Panc1 (cell line): ENCODE data around the gene CORO2B. TPM values are rescaled to one million over a fixed set of nuclear protein-coding genes. Genes with fewer than 3 reads are reported as not detected.

Source experiments
- ATAC-seq: fragments of 200-7000 bp; cut with Tn5 transposase; 2 replicates; pipeline ENCODE4 v1.9.1; 2020; ENCODE audit warnings: mild to moderate bottlenecking, moderate library complexity
- BruUV-seq: library from RNA; stranded (reverse); fragments of 400-500 nt; replicated peaks from 2 replicates; lab custom pipeline; 2021; lab: Mats Ljungman, UMichigan
- CTCF ChIA-PET: fragments of 300-600 bp; sonication (Branson Sonifier 250); formaldehyde crosslinking; loops from one replicate; lab custom pipeline; 2022; ENCODE audit warnings: antibody characterized with exemption; lab: Charles Lee
- POLR2A ChIA-PET: fragments of 300-600 bp; sonication (Branson Sonifier 250); formaldehyde crosslinking; loops from one replicate; lab custom pipeline; 2022; ENCODE audit warnings: antibody characterized with exemption; lab: Charles Lee
- DNase-seq: peaks from one replicate; pipeline ENCODE4 v3.0.0-alpha.2; 2010; ENCODE audit warnings: low read depth, low spot score
- H3K27ac ChIP-seq: 2 replicates; pipeline ENCODE4 v1.5.1; 2011; ENCODE audit warnings: mild to moderate bottlenecking, low read length, inconsistent platforms
- H3K27me3 ChIP-seq: fragments of 200-500 bp; sonication (Bioruptor generic); 2 replicates; pipeline ENCODE4 v1.6.0; 2014; ENCODE audit warnings: low read length, inconsistent platforms; ENCODE audit not compliant: control insufficient read depth, insufficient read depth
- H3K36me3 ChIP-seq: fragments of 200-500 bp; sonication (Bioruptor generic); 2 replicates; pipeline ENCODE4 v1.5.1; 2014; ENCODE audit warnings: inconsistent platforms, mild to moderate bottlenecking, low read length, moderate library complexity; ENCODE audit not compliant: control insufficient read depth, insufficient read depth
- H3K4me1 ChIP-seq: 2 replicates; pipeline ENCODE4 v1.5.1; 2011; ENCODE audit warnings: inconsistent platforms, mild to moderate bottlenecking, low read length, moderate library complexity; ENCODE audit not compliant: control insufficient read depth, insufficient read depth
- H3K4me3 ChIP-seq, 2 experiments: 2 replicates each; pipeline ENCODE4 v1.5.1; 2011 to 2012; ENCODE audit warnings: low read depth in 2 of 2, low read length in 2 of 2, mild to moderate bottlenecking in 2 of 2, inconsistent platforms in 1 of 2, moderate library complexity in 1 of 2
- H3K9me3 ChIP-seq: fragments of 200-500 bp; sonication (Bioruptor generic); 2 replicates; pipeline ENCODE4 v1.5.1; 2014; ENCODE audit warnings: low read depth, mild to moderate bottlenecking, inconsistent platforms, low read length, moderate library complexity; ENCODE audit not compliant: control insufficient read depth, insufficient read depth
- CTCF ChIP-seq: fragments of 450-650 bp; IDR thresholded peaks from 2 replicates; pipeline ENCODE4 v1.5.1; 2017; ENCODE audit warnings: mild to moderate bottlenecking
- POLR2AphosphoS5 ChIP-seq: IDR thresholded peaks from 2 replicates; pipeline ENCODE4 v1.6.1; 2012; ENCODE audit warnings: mild to moderate bottlenecking, low read depth, low read length, moderate library complexity
- REST ChIP-seq, 2 experiments: IDR thresholded peaks; 2 replicates each; pipeline ENCODE4 v1.6.1; 2011 to 2012; ENCODE audit warnings: low read depth in 2 of 2, control low read depth in 1 of 2, low read length in 1 of 2, mild to moderate bottlenecking in 1 of 2, moderate library complexity in 1 of 2; ENCODE audit not compliant: insufficient read depth in 1 of 2
- SIN3A ChIP-seq: IDR thresholded peaks from 2 replicates; pipeline ENCODE4 v1.6.1; 2012; ENCODE audit warnings: low read depth, mild to moderate bottlenecking, low read length, moderate library complexity, borderline replicate concordance; ENCODE audit not compliant: insufficient read depth
- TCF7L2 ChIP-seq: IDR thresholded peaks from 2 replicates; pipeline ENCODE4 v1.6.1; 2011; ENCODE audit warnings: mild to moderate bottlenecking, low read depth, low read length, inconsistent platforms
- in situ Hi-C: cut with HindIII; loops from 2 replicates; pipeline ENCODE4 v1.10.0; 2016; ENCODE audit warnings: low sequenced_read_pairs, low pct_unique_long_range_greater_than_20kb
- intact Hi-C: fragments of 100-400 bp; cut with micrococcal nuclease; formaldehyde crosslinking; loops from one replicate; pipeline ENCODE4 v1.10.0; 2022; ENCODE audit not compliant: unreplicated experiment
- total RNA-seq: library from RNA; stranded (reverse); gene quantifications from one replicate; pipeline ENCODE4 v1.2.1, GENCODE V29; 2021; ENCODE audit not compliant: unreplicated experiment

The CORO2B gene
- total RNA-seq, 1 experiment from 2014 or later = 0.36 TPM

- peaks cover 8% of the 10 kb centered on the region for H3K27me3 ChIP-seq
- BruUV-seq = no TSS peak
- no peak for DNase-seq
- no peak for ATAC-seq
- no peak overlapping the region for H3K4me3 ChIP-seq
- intact Hi-C loops (no loop called here), in situ Hi-C loops (no loop called here)
- H3K4me1 ChIP-seq = no peaks in the 10 kb centered on the region
- ChIA-PET POLR2A (no interaction called here), CTCF (interaction anchor here (0.7 kb wide), 1 partner anchor 75 kb away, joined by 8 read pairs; no protein-coding TSS in a partner anchor)
- H3K9me3 ChIP-seq = no peaks in the 10 kb centered on the region
- no peak overlapping the region for H3K27ac ChIP-seq
- TF ChIP-seq REST (IDR thresholded peaks at IDR 0.05; ENCODE audit: insufficient read depth in 1 of 2, low read depth in 2 of 2, low read length in 1 of 2) (no peak), CTCF (no peak), SIN3A (no peak), POLR2AphosphoS5 (no peak), TCF7L2 (no peak)
- H3K36me3 ChIP-seq = no peaks in the 10 kb centered on the region
Observed at GRCh38 chr15:68572309-68572708, 6.5 kb upstream of the CORO2B start.

GRCh38 chr15:68572921-68573320 lies 5.9 kb upstream of the CORO2B start:
- intact Hi-C loops = no loop called here
- POLR2A ChIA-PET = no interaction called here
- H3K9me3 ChIP-seq = no peaks in the 10 kb centered on the region
- in situ Hi-C loops = no loop called here
- peaks cover 11% of the 10 kb centered on the region for H3K27me3 ChIP-seq
- BruUV-seq = no TSS peak
- no peak overlapping the region for H3K4me3 ChIP-seq
- H3K27ac ChIP-seq = no peak overlapping the region
- CTCF ChIA-PET = no interaction called here
- DNase-seq (no peak), ATAC-seq (no peak)
- TF ChIP-seq REST (IDR thresholded peaks at IDR 0.05; ENCODE audit: insufficient read depth in 1 of 2, low read depth in 2 of 2, low read length in 1 of 2) = no peak
- no peak for TF ChIP-seq CTCF
- no peak for TF ChIP-seq POLR2AphosphoS5
- TF ChIP-seq SIN3A = no peak
- TF ChIP-seq TCF7L2 = no peak
- H3K36me3 ChIP-seq = no peaks in the 10 kb centered on the region
- no peaks in the 10 kb centered on the region for H3K4me1 ChIP-seq
